Transverse colon (tissue), 4 donors: ENCODE data around the gene PDCD11. TPM values are rescaled to one million over a fixed set of nuclear protein-coding genes. Genes with fewer than 3 reads are reported as not detected.

ENCODE experiments used
- DNase-seq: peaks from one replicate; pipeline ENCODE4 v3.0.0-alpha.2; 2019
- H3K27ac ChIP-seq, 4 donors: fragments of 200-600 bp; sonication (generic); 2 replicates each; pipeline ENCODE4 v1.5.1; 2016 to 2018; ENCODE audit warnings: inconsistent platforms in 4 of 4
- H3K27me3 ChIP-seq: fragments of 200-600 bp; sonication (generic); 2 replicates; pipeline ENCODE4 v1.5.1; 2017; ENCODE audit warnings: inconsistent platforms
- H3K36me3 ChIP-seq, 4 donors: fragments of 200-600 bp; sonication (generic); 2 replicates each; pipeline ENCODE4 v1.5.1; 2017 to 2019; ENCODE audit warnings: inconsistent platforms in 4 of 4
- H3K4me1 ChIP-seq, 4 donors: fragments of 200-600 bp; sonication (generic); 2 replicates each; pipeline ENCODE4 v1.5.1; 2017 to 2020; ENCODE audit warnings: inconsistent platforms in 4 of 4
- H3K4me3 ChIP-seq, 4 donors: fragments of 200-600 bp; sonication (generic); 1 replicate in 1 of 4; 2 replicates in 3 of 4; pipeline versions ENCODE4 v1.5.1 to v1.6.1; 2017 to 2019; ENCODE audit warnings: inconsistent platforms in 4 of 4
- H3K9me3 ChIP-seq, 2 donors: fragments of 200-600 bp; sonication (generic); 2 replicates each; pipeline ENCODE4 v1.5.1; 2017 to 2019; ENCODE audit warnings: inconsistent platforms in 2 of 2
- EP300 ChIP-seq: sonication (generic); formaldehyde crosslinking; IDR thresholded peaks from one replicate; pipeline ENCODE4 v1.6.1; 2017; ENCODE audit warnings: antibody characterized with exemption, low read depth
- POLR2A ChIP-seq: fragments of 450-650 bp; IDR thresholded peaks from one replicate; pipeline ENCODE4 v1.6.1; 2016; ENCODE audit warnings: antibody characterized with exemption, mild to moderate bottlenecking, moderate library complexity
- POLR2AphosphoS5 ChIP-seq, 3 donors: sonication (generic); formaldehyde crosslinking; IDR thresholded peaks; one replicate each; pipeline ENCODE4 v1.6.1; 2016; ENCODE audit warnings: antibody characterized with exemption in 3 of 3
- WGBS, 2 donors: methylation state at CpG; one replicate each; pipeline ENCODE4 v1.1.5; 2018; ENCODE audit warnings: low coverage in 1 of 2; 5-methylcytosine and 5-hydroxymethylcytosine counted together
- in situ Hi-C, 4 donors: fragments of 200-750 bp; cut with MboI; loops; one replicate each; pipeline versions ENCODE4 v1.15.0 to v1.15.1; 2017; ENCODE audit warnings: low sequenced_read_pairs in 3 of 4, low pct_ligation_motif_present in 1 of 4, low pct_unique_long_range_greater_than_20kb in 1 of 4
- intact Hi-C: fragments of 100-400 bp; cut with DNase I; formaldehyde crosslinking; loops from one replicate; pipeline ENCODE4 v1.15.1; 2023; ENCODE audit warnings: low total_unique reads
- total RNA-seq, 4 donors: library from RNA; depleted of rRNA; stranded (reverse); fragments of >200 nt; gene quantifications; one replicate each; pipeline ENCODE4 v1.1.0, GENCODE V29; 2016
- TF ChIP-seq, protein P1 (sequence below), 5 experiments: fragments of 200-600 bp in 3 of 5; fragments of 450-650 bp in 2 of 5; sonication (generic) in 3 of 5; IDR thresholded peaks; 1 replicate in 2 of 5; 2 replicates in 3 of 5; pipeline ENCODE4 v1.5.1; 2016 to 2017; ENCODE audit warnings: antibody characterized with exemption in 5 of 5, inconsistent platforms in 3 of 5, mild to moderate bottlenecking in 2 of 5, moderate library complexity in 1 of 5

The PDCD11 gene
- total RNA-seq, 4 donors from 2014 or later, result 10.1 to 20.0 (median 13.3) TPM

- Histone ChIP-seq H3K27ac (no peak overlapping the region), H3K4me1 (peaks cover 0 to 12% (median 3%) of the 10 kb centered on the region in 4 donors), H3K9me3 (no peaks in the 10 kb centered on the region), H3K4me3 (no peak overlapping the region), H3K27me3 (peaks cover 5% of the 10 kb centered on the region), H3K36me3 (no peaks in the 10 kb centered on the region)
- DNase-seq, result no peak
- TF ChIP-seq POLR2A (no peak), POLR2AphosphoS5 (IDR thresholded peaks at IDR 0.05) (no peak), EP300 (no peak)
- TF ChIP-seq, protein P1, sequence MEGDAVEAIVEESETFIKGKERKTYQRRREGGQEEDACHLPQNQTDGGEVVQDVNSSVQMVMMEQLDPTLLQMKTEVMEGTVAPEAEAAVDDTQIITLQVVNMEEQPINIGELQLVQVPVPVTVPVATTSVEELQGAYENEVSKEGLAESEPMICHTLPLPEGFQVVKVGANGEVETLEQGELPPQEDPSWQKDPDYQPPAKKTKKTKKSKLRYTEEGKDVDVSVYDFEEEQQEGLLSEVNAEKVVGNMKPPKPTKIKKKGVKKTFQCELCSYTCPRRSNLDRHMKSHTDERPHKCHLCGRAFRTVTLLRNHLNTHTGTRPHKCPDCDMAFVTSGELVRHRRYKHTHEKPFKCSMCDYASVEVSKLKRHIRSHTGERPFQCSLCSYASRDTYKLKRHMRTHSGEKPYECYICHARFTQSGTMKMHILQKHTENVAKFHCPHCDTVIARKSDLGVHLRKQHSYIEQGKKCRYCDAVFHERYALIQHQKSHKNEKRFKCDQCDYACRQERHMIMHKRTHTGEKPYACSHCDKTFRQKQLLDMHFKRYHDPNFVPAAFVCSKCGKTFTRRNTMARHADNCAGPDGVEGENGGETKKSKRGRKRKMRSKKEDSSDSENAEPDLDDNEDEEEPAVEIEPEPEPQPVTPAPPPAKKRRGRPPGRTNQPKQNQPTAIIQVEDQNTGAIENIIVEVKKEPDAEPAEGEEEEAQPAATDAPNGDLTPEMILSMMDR (IDR thresholded peaks at IDR 0.05), result no peak
- in situ Hi-C loops (no loop called here), intact Hi-C loops (no loop called here)
- WGBS, 2 donors, result 86 to 94% methylated on average over 4 to 9 of the region's 9 CpGs
These were observed 59.7 kb downstream of the PDCD11 start for GRCh38 chr10:103456074-103456660.

GRCh38 chr10:103457176-103457712 is 60.8 kb downstream of the PDCD11 start:
- in situ Hi-C loops (no loop called here), intact Hi-C loops (no loop called here)
- TF ChIP-seq POLR2A, result no peak
- TF ChIP-seq, protein P1 (IDR thresholded peaks at IDR 0.05), result no peak
- no peak for TF ChIP-seq POLR2AphosphoS5 (IDR thresholded peaks at IDR 0.05)
- no peak for TF ChIP-seq EP300
- no peak for DNase-seq
- no peak overlapping the region for H3K27ac ChIP-seq
- H3K4me1 ChIP-seq, result peaks cover 0 to 8% (median 3%) of the 10 kb centered on the region in 4 donors
- no peaks in the 10 kb centered on the region for H3K36me3 ChIP-seq
- no peak overlapping the region for H3K4me3 ChIP-seq
- H3K9me3 ChIP-seq, result no peaks in the 10 kb centered on the region
- 81 to 83% methylated on average over 2 to 8 of the region's 8 CpGs for WGBS, 2 donors
- no peaks in the 10 kb centered on the region for H3K27me3 ChIP-seq

- Histone ChIP-seq H3K9me3 (no peaks in the 10 kb centered on the region), H3K27ac (no peak overlapping the region), H3K27me3 (no peaks in the 10 kb centered on the region), H3K36me3 (no peaks in the 10 kb centered on the region), H3K4me3 (no peak overlapping the region), H3K4me1 (no peaks in the 10 kb centered on the region)
- in situ Hi-C loops, result no loop called here
- no peak for TF ChIP-seq POLR2AphosphoS5 (IDR thresholded peaks at IDR 0.05)
- TF ChIP-seq, protein P1 (IDR thresholded peaks at IDR 0.05), result no peak
- TF ChIP-seq POLR2A, result no peak
- no peak for TF ChIP-seq EP300
- 94 to 97% methylated on average over 7 to 39 of the region's 39 CpGs for WGBS, 2 donors
- intact Hi-C loops, result no loop called here
- no peak for DNase-seq
These were observed 61.6 kb downstream of the PDCD11 start for GRCh38 chr10:103457896-103458583.

GRCh38 chr10:103458720-103459119 is 62.3 kb downstream of the PDCD11 start, which contains the start of gene CALHM1:
Gene CALHM1, minus strand, starts transcription at chr10:103458900. Its CDS starts 149 bp downstream, at chr10:103458751.
- Histone ChIP-seq H3K36me3 (no peaks in the 10 kb centered on the region), H3K4me1 (no peaks in the 10 kb centered on the region), H3K9me3 (no peaks in the 10 kb centered on the region), H3K27me3 (no peaks in the 10 kb centered on the region), H3K27ac (no peak within 1 kb of the TSS), H3K4me3 (no peak within 1 kb of the TSS)
- in situ Hi-C loops, result no loop called here
- TF ChIP-seq POLR2AphosphoS5 (IDR thresholded peaks at IDR 0.05), result no peak
- TF ChIP-seq POLR2A, result no peak
- TF ChIP-seq EP300, result no peak
- TF ChIP-seq, protein P1 (IDR thresholded peaks at IDR 0.05), result no peak
- intact Hi-C loops, result no loop called here
- DNase-seq, result no peak
- 63% methylated on average over 9 of the region's 9 CpGs; no CpG with 5 or more reads in 1 of the 2 donors for WGBS, 2 donors
